GM21786 (cell line): ENCODE measurements around the gene NEK8.
A peak's percentile ranks its signal among the peaks of the same experiment; 100 is the strongest.
"Not testable (repeated sequence)": the region's sequence is repeated elsewhere in the genome, so short reads cannot be mapped to it uniquely, and the experiment has no call there.

ENCODE experiments used
- ATAC-seq: cut with Tn5 transposase; IDR thresholded peaks from one replicate; pipeline ENCODE4 v1.9.1; 2021; ENCODE audit not compliant: unreplicated experiment

NEK8 gene

GRCh38 chr17:28725166-28725659 lies 3.4 kb upstream of the NEK8 start:
- ATAC-seq, result no peak

GRCh38 chr17:28725660-28726225 lies 2.8 kb upstream of the NEK8 start:
- ATAC-seq, result no peak

GRCh38 chr17:28726226-28726626 lies 2.4 kb upstream of the NEK8 start, which contains the start of gene TLCD1:
TLCD1 (minus strand) TSS chr17:28726233; CDS start chr17:28726097, 136 bp downstream.
- no peak for ATAC-seq

DNA sequence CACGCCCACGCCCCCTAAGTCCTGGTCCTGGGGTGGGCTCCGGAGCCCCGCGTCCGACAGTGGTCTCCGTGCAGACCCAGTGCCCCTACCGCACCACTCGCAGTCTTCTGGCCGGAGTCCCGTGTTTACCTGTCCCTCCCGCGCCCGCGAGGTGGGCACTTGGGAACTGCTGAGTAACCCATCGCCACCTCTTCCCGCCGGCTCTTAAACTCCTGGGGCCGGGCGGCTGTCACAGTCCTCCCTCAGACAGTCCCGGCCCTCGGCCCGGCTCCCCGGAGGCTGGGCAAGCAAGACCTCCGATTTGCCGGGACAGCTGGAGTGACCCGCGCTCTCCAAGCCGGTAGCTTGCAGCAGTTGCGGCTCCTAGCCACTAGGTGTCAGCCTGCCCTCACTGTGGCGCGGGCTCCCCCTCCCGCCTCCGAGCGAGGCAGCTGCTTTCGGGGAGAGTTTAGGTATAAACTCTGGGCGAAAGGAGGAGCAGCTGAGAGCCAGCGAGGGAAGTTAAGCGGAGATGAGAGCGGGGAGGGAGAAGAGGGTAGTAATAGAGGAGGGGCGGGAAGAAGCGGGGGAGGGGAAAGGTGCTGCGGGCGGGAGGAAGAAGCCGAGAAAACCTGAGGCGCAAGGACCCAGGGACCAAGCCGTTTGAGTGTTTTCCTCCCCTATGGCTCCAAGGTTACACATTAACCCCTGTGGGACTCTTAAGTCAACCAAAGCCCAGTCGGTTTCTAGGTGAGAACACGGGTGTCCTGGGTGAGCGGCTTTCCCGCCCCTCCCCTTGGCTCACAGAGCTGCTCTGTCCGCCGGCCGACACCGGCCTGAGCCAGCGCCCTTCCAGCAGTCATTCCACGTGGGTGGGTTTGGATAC lies 1.7 kb upstream of the NEK8 start:
- ATAC-seq, result peak; percentile 35

DNA sequence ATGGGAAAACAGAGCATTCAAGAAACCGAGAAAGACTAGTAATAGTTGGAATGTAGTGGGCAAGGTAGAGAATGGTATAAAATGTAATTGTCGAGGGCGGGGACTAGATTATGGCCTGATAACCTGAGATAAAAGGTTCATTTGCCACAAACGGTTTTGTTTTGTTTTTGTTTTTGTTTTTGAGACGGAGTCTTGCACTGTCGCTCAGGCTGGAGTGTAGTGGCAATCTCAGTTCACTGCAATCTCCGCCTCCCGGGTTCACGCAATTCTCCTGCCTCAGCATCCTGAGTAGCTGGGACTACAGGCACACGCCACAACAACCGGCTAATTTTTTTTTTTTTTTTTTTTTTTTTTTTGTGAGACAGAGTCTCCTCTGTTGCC lies 1.4 kb downstream of the NEK8 start:
- ATAC-seq, result no peak

- ATAC-seq, result no peak
These were observed 4.8 kb downstream of the NEK8 start for GRCh38 chr17:28733346-28733745.

GRCh38 chr17:28734712-28735241 lies 6.2 kb downstream of the NEK8 start:
- no peak for ATAC-seq

DNA sequence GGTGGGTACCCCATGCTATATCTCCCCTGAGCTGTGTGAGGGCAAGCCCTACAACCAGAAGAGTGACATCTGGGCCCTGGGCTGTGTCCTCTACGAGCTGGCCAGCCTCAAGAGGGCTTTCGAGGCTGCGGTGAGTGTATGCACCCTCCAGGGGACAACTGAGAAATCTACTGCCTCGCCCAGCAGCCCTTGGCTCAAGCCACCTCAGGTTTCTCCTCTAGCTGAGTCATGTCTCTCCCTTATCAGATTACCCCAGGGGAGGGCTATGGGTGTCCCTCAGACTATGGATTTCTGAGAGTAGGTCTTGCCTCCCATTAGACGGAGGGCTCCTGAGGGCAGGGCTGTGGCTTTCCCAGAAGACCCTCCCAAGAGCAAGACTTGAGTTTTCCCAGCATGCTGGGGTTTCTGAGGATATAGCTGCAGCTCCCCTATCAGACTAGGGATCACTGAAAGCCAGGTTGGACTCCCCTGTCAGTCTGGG lies 6.7 kb downstream of the NEK8 start:
- ATAC-seq, result no peak

GRCh38 chr17:28735913-28736769 lies 7.6 kb downstream of the NEK8 start:
- not testable (repeated sequence) for ATAC-seq

DNA sequence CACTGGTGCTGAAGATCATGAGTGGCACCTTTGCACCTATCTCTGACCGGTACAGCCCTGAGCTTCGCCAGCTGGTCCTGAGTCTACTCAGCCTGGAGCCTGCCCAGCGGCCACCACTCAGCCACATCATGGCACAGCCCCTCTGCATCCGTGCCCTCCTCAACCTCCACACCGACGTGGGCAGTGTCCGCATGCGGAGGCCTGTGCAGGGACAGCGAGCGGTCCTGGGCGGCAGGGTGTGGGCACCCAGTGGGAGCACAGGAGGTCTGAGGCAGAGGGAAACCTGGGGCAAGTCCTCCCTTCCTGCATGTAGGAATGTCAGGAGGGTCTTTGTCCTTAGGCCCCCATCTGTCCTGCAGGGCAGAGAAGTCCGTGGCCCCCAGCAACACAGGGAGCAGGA lies 8.7 kb downstream of the NEK8 start:
- ATAC-seq, result no peak

- ATAC-seq, result no peak
These were observed 9.4 kb downstream of the NEK8 start for GRCh38 chr17:28737770-28738679.

DNA sequence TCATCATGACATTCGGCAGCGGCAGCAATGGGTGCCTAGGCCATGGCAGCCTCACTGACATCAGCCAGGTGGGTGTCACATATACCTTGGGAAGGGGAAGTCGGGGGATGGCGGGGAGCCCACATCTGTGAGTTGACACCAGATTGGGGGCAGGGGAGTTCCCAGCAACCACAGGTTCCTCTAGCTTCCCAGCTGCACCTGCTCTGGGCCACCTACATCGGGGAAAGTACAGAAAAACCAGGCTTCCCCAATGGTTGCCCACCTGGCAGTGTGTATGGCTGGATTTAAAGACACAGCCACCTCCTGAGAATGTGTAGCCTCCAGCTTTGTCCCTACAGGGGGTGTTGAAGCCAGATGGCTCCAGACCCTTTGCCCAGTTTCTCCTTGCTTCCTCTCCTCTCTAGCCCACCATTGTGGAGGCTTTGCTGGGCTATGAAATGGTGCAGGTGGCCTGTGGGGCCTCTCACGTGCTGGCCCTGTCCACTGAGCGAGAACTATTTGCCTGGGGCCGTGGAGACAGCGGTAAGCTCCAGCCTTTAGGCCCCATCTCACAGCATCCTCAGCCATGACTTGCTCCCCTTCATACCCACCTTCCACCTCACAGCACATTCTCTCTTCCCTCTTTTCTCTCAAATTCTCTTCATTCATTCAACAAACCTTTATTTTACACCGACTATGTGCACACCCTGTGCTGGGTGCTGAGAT lies 10.2 kb downstream of the NEK8 start:
- no peak for ATAC-seq

DNA sequence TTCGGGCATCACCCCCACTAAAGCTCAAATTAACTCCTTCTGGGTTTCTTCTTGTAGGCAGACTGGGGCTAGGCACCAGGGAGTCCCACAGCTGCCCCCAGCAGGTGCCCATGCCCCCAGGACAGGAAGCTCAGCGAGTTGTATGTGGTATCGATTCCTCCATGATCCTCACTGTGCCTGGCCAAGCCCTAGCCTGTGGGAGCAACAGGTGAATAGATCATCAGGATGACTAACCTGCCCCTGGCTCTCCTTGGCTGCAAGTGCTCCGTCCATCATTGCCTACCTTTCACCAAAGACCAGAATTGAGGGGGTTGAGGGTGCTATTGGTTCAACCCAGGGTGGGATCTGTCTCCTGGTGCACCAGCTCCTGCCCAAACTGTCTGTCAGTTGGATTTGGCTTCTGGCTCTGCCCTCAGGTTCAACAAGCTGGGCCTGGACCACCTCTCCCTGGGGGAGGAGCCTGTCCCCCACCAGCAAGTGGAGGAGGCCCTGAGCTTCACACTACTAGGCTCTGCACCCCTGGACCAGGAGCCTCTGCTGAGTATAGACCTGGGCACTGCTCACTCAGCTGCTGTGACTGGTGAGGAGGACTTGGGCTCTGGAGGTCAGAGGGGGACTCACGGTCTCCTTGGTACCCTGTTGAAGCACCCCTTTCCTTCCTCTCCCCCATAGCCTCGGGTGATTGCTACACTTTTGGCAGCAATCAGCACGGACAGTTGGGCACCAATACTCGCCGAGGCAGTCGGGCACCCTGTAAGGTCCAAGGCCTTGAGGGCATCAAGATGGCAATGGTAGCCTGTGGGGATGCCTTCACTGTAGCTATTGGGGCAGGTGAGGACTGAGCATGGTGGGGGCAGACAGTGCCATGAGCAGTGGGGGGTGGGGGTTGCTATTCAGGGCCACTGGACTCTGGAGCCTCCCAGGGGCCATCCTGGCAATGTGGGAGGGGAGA lies 12.1 kb downstream of the NEK8 start:
- no peak for ATAC-seq

- ATAC-seq, result no peak
These were observed 13.1 kb downstream of the NEK8 start for GRCh38 chr17:28741358-28742349.

GRCh38 chr17:28743243-28744103 lies 14.9 kb downstream of the NEK8 start, which contains the start of gene TRAF4:
TRAF4 (plus strand) TSS chr17:28744011; CDS start chr17:28744113, 102 bp downstream.
- ATAC-seq, result peak; percentile 55
